ENCODE results near the gene SLC26A4. TPM values are rescaled to one million over a fixed set of nuclear protein-coding genes. Genes with fewer than 3 reads are reported as not detected.

Gene SLC26A4
- total and polyA plus RNA-seq, 10 of the 15 experiments (the other 5 are each of a cell fraction or from before 2014, with no cell fraction given): 0.01 to 0.18 (median 0.08) TPM; not detected in 5

- TF ChIP-seq BACH1 (IDR thresholded peaks at IDR 0.05; ENCODE audit: borderline replicate concordance): no peak
These were observed 58.0 kb downstream of the SLC26A4 start (continued) for GRCh38 chr7:107718456-107719193.

- H3K79me2 ChIP-seq (ENCODE audit: control insufficient read depth, insufficient read depth, low read length): no peaks in the 10 kb centered on the region
- no peaks in the 10 kb centered on the region for H3K36me3 ChIP-seq (ENCODE audit: control insufficient read depth in 2 of 2, insufficient read depth in 2 of 2, low read length in 1 of 2)
- RAD21 ChIA-PET (ENCODE audit: unreplicated experiment): interaction anchor here (0.8 kb wide), 1 partner anchor 245 kb away, joined by 3 read pairs; no protein-coding TSS in a partner anchor
- FAIRE-seq (no peak), ATAC-seq (no peak), DNase-seq (ENCODE audit: low read depth, low spot score) (no peak)
- H3K27me3 ChIP-seq (replicated peaks in 1 of 2; ENCODE audit: control insufficient read depth in 2 of 2, insufficient read depth in 2 of 2, low read length in 1 of 2): no peaks in the 10 kb centered on the region
- H3K4me1 ChIP-seq (ENCODE audit: control insufficient read depth, insufficient read depth, low read length): no peaks in the 10 kb centered on the region
- POLR2A ChIA-PET: no interaction called here
- no peaks in the 10 kb centered on the region for H4K20me1 ChIP-seq (ENCODE audit: control insufficient read depth, insufficient read depth)
- no peak overlapping the region for H3K4me2 ChIP-seq (ENCODE audit: control insufficient read depth, insufficient read depth)
- H2AFZ ChIP-seq (ENCODE audit: control insufficient read depth, low read depth, low read length): no peak overlapping the region
- SMC1A ChIA-PET (ENCODE audit: uncharacterized antibody, unreplicated experiment): interaction anchor here (0.6 to 0.9 kb wide), 2 partner anchors 258 to 552 kb away, joined by 3 read pairs; partner anchors contain the start of gene HBP1
- H3K9me3 ChIP-seq (replicated peaks; ENCODE audit: control insufficient read depth, insufficient read depth, low read length): no peaks in the 10 kb centered on the region
- H3K9ac ChIP-seq (ENCODE audit: control insufficient read depth, insufficient read depth, low read length): no peak overlapping the region
- no peak overlapping the region for H3K27ac ChIP-seq (ENCODE audit: control insufficient read depth, insufficient read depth)
- in situ Hi-C loops (cut with MboI): loop anchor here (10.0 kb wide), 2 partner anchors 516 to 926 kb away; no protein-coding TSS in a partner anchor
- intact Hi-C loops (cut with micrococcal nuclease; ENCODE audit: unreplicated experiment): loop anchor here (10.0 kb wide), 2 partner anchors 136 to 776 kb away; partner anchors contain the start of gene BCAP29
- no TSS peak for BruUV-seq (replicated peaks)
- no peak overlapping the region for H3K4me3 ChIP-seq
- no peak for TF ChIP-seq MEF2B (IDR thresholded peaks at IDR 0.05; ENCODE audit: partially characterized antibody, poor library complexity, severe bottlenecking)
- TF ChIP-seq CEBPZ (IDR thresholded peaks at IDR 0.05; ENCODE audit: low read depth, low read length): no peak
- TF ChIP-seq REST (IDR thresholded peaks at IDR 0.05; ENCODE audit: low read depth, low read length): no peak
- no peak for TF ChIP-seq NRF1 (conservative IDR thresholded peaks at IDR 0.05; ENCODE audit: low read depth, low read length)
- 0% methylated on average over 1 of the region's 1 CpG for WGBS (ENCODE audit: insufficient coverage, insufficient replicate concordance, low lambda C conversion rate, missing lambda C conversion rate)
- CTCF ChIA-PET: interaction anchor here (2.0 to 2.1 kb wide), 2 partner anchors 258 to 573 kb away, joined by 6 to 7 read pairs; no protein-coding TSS in a partner anchor
These were observed 60.7 kb downstream of the SLC26A4 start for GRCh38 chr7:107721286-107721685.
